Islet precursor cell (in vitro differentiated cells): ENCODE data around the gene ITIH5.

Experiments used
- DNase-seq: peaks from one replicate; pipeline ENCODE4 v3.0.0-alpha.2; 2018

Gene ITIH5

GRCh38 chr10:7545792-7546191, 121.0 kb downstream of the ITIH5 start:
- DNase-seq = no peak

GRCh38 chr10:7545261-7545660, 121.5 kb downstream of the ITIH5 start:
- no peak for DNase-seq

GRCh38 chr10:7544203-7544602, 122.6 kb downstream of the ITIH5 start:
- no peak for DNase-seq

- DNase-seq = no peak
Observed at GRCh38 chr10:7542189-7542914, 124.4 kb downstream of the ITIH5 start.

- DNase-seq = peak; percentile 95
Observed at GRCh38 chr10:7541137-7542087, 125.4 kb downstream of the ITIH5 start.

GRCh38 chr10:7538970-7539654, 127.7 kb downstream of the ITIH5 start:
- DNase-seq = no peak

- DNase-seq = no peak
Observed at GRCh38 chr10:7537126-7537525, 129.6 kb downstream of the ITIH5 start.

GRCh38 chr10:7534480-7534852, 132.3 kb downstream of the ITIH5 start:
- DNase-seq = no peak

- DNase-seq = no peak
Observed at GRCh38 chr10:7533657-7534479, 132.9 kb downstream of the ITIH5 start.

GRCh38 chr10:7532723-7533498, 133.9 kb downstream of the ITIH5 start:
- DNase-seq = no peak

GRCh38 chr10:7529638-7530037, 137.1 kb downstream of the ITIH5 start:
- no peak for DNase-seq

GRCh38 chr10:7527468-7527867, 139.3 kb downstream of the ITIH5 start:
- DNase-seq = no peak

- no peak for DNase-seq
Observed at GRCh38 chr10:7526017-7526400, 140.8 kb downstream of the ITIH5 start.

- DNase-seq = peak; percentile 63
Observed at GRCh38 chr10:7525314-7526016, 141.3 kb downstream of the ITIH5 start.

- no peak for DNase-seq
Observed at GRCh38 chr10:7523656-7524055, 143.1 kb downstream of the ITIH5 start.

- no peak for DNase-seq
Observed at GRCh38 chr10:7520507-7521485, 146.0 kb downstream of the ITIH5 start.

- DNase-seq = no peak
Observed at GRCh38 chr10:7519351-7519750, 147.4 kb downstream of the ITIH5 start.

- DNase-seq = no peak
Observed at GRCh38 chr10:7518693-7519092, 148.1 kb downstream of the ITIH5 start.

GRCh38 chr10:7515439-7515838, 151.3 kb downstream of the ITIH5 start:
- DNase-seq = no peak

- no peak for DNase-seq
Observed at GRCh38 chr10:7513936-7514335, 152.8 kb downstream of the ITIH5 start.
